HG03378 (cell line): Measurements from ENCODE around the gene PITX2.

ENCODE experiments used
- ATAC-seq: cut with Tn5 transposase; IDR thresholded peaks from one replicate; pipeline ENCODE4 v1.9.1; 2021; ENCODE audit warnings: mild to moderate bottlenecking, moderate library complexity; ENCODE audit not compliant: unreplicated experiment

The PITX2 gene

DNA sequence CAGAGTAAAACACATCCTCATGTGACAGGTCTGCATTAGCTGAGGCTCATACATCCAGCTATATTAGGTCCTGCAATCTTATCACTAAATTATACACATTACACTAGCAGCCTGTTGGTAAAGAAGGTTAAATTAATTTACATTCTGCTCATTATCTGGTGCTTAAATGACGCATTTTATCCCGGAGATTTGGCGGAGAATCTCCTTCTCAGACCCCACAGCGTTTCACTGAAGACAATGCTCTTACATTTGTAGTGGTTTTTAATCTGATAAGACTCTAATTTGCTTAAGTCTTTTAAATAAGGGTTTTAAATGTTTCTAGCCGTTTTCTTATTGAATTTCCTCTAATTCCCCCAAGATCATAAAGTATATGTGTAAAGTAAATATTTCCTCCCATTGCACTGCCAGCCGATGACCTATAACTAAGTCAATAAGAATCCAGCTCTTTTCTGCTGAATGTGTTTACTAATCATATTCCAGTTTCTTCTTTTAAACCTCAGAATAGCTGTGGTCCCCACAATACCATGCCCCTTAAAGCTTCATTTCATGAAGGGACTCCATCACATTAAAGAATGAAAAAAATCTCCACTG is 2.1 kb upstream of the PITX2 start:
- no peak for ATAC-seq

DNA sequence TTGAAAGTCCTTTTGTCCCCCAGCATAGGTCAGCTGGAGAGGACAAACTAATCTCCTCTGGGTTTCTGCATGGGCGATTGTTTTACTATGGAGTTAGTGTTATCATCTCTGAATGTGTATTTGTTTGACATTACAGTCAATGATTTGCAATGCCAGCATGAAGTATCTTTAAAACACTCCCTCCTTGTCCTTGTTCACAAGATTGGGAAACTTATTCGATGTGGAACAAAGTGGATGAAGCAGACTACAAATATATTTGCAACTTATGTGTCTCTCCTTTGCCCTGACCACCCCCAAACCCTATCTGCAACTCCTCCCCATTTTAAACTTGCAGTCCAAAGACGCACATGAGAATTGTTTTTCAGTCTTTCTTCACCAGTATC is 1.5 kb upstream of the PITX2 start:
- no peak for ATAC-seq

DNA sequence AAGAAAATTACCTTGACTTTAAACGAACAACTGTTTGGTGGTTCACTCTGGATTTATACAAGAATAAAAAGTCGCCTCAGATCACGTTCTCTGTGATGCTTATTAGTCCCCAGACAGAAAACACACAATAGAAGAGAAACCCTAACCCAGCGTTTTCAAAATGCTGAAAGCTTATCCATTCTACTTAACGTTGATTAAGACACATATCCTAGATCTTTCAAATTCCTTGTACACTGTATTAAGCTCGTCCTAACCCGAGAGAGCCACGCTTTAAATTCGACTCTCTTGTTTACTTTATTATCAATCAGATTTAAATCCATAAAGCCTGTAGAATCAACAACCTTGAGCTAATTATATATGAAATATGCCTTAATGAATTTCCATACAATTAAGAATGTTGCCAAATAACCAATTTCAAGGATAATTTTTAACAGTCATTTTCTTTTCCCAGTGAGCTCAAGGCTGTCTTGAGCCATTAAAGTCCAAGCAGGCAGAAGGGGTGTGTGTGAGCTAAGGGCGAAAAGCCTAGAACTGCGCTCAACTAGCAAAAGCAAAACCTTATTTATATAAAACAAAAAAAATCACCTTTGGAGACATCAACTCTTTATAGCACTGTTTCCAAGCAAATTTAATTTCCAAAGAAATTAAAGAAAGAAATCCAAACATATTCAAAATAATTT is 981 bp upstream of the PITX2 start:
- no peak for ATAC-seq

DNA sequence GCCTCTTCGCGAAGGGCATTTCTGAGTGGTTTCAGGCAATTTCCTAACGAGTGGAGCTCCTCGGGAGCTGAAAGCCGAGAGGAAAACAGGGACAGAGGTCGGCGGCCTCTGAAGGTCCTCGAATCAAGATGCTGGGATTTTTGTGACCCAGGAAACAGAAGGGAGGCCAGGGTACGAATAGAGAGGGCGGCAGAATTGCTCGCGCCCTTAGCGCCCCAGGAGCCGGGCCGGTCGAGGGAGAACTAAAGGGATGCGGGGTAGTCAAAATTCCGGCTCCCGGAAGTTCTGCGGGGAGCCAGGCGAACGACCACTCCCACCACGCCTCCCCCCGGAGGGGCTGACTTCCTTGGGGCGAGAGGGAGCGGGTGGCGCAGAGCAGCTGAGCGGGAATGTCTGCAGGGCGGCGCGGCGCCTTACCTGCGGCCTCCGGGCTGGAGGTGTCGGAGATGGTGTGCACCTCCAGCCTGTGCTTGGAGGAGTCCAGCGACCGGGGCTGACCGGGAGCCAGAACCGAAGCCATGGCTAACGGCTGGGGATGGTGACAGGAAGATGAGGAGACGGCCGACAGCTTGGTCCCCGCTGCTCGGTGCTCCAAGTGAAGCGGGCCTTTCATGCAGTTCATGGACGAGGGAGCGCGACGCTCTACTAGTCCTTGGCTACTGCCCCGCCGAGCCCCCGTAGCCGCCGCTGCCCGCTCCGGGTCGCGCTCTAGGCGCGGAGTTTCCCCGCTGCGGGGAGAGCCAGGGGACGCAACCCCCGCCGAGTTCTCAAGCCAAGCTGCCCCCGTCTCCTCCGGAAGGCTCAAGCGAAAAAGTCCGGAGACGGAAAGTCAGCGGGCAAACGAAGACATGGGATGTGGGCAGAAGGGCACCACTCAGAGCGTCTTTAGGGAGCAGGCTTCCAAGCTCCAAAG is 782 bp downstream of the PITX2 start:
- no peak for ATAC-seq

DNA sequence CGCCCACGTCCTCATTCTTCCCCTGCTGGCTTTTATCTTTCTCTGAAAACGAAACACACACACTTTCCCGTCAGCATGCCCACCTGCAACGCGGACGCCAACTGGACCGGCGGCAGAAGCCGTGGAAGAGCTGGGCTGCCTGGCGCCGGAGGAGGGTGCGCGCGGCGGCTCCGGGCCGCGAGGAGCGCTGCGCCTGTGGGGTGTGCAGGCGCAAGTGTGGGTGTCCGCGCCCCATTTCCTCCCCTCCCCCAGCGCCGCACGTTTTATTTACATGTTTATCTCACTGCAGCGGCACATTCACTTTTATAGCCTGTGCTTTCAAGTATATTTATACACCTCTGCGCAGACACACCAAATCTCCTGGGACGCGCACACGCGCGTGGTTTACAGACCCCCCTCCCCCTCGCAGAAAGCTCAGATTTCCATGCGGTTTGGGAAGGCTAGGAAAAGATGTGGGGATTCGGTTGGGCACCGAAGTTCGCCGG is 1.5 kb downstream of the PITX2 start:
- ATAC-seq: no peak

DNA sequence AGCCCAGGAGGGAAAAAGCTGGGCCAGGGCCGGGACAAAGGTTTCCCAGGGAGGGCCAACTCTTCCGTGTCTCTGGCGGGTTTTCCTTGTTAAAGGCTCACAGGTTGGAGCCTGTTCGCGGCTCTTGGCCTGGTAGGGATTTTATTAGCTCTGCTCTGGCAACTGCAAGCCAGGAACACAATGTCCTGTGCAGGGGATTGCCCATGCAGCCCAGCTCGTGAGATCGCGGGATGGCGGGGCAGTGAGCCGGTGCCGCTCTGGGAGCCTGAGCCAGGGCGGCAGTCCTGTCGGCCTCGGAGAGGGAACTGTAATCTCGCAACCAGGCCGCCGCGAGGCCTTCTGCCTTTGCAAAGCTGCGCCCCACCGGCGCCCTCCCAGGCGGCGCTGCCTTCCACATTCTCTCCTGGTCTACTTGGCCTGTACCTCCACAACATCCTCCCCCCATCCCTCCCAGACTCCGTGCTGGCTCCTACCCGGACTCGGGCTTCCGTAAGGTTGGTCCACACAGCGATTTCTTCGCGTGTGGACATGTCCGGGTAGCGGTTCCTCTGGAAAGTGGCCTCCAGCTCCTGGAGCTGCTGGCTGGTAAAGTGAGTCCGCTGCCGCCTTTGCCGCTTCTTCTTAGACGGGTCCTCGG is 2.1 kb downstream of the PITX2 start:
- no peak for ATAC-seq

DNA sequence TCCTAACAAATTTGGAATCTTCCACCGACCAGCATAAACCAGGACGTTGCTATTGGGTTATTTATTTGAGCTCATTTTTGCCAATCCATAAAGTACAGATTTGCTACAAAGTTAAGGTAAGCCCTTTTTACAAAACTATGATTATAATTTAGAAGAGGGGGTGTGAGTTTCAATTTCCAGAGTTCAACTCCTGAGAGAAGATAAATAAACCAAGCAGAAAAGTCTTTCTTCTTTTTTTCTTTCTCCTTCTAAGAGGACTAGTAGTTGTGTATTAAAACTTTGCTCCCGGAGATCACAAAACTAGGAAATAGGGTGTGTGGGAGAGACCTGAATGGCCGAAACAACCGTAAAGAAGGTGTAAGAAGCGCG is 2.6 kb downstream of the PITX2 start:
- ATAC-seq: no peak

DNA sequence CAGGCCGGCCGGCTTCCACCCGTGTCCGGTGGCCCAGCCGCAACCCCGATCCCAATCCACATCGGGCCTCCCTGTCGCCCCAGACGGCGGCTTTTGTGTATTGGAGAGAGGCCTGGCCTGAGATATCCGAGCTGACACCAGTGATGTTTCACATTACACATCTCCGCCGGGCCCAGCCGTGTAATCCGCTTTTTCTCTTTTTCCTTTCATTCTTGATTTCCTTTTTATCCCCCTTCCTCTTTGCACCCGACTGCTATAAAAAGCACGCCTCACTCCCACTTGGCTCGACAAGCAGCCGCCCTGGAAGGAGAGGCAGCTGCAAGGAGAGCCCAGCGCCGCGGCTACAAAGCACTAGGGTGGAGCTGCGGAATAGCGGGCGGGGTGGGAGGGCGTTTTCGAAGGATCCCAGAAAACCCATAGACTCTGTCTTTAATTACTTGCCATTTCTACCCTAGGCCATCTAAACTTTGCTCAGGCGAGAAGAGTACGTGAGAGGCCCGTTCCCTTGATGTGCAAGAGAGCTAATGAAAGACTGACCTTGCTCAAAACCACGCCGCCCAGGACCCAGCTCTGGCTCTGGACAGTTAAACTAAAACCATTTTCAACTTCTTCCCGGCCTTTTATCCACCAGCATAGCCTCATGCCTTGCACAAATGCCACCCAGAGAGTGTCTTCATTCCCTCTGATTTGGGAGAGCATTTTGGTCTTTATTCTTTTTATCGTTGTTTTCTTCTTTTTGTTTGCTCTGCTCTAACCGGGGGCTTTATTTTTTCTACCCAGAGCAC is 3.2 kb downstream of the PITX2 start:
- ATAC-seq: no peak

DNA sequence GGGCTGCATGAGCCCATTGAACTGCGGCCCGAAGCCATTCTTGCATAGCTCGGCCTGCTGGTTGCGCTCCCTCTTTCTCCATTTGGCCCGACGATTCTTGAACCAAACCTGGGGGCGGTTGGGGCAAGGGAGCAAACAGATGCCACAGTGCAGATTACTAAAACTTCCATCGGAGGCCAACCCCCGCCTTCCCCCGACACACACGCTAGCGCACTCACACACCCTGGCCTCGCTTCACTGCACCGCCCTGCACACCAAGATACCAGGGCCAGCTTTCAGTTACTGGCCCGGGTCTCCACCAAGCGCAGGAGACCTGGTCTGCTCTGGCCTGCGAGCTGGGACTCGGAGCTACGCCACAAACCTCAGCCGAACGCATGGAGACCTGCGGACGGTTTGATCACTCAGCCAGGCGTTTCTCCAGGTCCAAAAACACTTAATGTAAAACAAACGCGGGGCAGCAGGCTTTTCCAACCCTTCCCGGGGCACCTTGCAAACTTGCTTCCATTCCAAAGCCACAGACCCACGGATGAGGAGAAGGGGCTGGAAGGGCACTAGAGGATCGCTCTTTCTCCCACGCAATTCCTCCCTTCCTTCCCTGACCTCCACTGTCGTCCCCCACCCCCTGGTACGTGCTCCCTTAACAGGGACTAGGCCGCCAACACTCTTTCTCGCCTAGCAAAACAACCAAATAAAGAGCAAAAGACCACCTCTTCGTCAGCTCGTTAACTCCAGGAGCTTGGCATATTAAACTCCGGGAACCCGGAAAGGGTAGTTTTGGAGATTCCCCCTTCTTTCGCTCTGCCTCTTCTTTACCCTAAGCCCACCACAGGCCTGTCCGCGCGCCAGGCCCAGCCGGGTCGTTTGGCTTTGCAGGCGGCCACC is 4.1 kb downstream of the PITX2 start:
- ATAC-seq: no peak

DNA sequence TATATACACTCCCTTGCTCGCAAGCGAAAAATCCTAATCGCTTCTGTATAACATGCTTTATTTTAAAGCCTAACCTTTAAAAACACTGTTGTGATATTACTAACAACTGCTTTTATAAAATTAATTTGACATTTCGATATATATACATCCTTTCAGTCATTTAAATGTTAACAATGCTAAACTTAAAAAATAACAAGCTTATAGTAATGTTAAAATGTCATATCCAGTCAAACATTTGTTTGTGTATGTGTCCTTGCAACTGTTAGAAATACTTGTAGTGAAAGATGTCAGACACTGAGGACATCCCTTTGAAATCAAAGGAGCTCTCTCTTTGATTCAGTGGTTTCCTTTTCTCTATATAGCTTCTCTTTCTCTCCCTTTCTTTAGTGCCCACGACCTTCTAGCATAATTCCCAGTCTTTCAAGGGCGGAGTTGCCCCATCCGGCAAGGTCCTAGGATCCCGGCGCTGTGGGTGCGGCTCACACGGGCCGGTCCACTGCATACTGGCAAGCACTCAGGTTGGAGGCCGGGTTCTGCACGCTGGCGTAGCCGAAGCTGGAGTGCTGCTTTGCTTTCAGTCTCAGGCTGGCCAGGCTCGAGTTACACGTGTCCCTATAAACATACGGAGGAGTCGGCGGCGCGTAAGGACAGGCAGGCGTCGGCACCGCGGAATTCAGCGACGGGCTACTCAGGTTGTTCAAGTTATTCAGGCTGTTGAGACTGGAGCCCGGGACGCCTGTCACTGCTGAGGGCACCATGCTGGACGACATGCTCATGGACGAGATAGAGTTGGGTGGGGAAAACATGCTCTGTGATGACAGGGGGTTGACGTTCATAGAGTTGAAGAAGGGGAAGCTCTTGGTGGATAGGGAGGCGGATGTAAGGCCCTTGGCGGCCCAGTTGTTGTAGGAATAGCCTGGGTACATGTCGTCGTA is 5.0 kb downstream of the PITX2 start:
- ATAC-seq: no peak

DNA sequence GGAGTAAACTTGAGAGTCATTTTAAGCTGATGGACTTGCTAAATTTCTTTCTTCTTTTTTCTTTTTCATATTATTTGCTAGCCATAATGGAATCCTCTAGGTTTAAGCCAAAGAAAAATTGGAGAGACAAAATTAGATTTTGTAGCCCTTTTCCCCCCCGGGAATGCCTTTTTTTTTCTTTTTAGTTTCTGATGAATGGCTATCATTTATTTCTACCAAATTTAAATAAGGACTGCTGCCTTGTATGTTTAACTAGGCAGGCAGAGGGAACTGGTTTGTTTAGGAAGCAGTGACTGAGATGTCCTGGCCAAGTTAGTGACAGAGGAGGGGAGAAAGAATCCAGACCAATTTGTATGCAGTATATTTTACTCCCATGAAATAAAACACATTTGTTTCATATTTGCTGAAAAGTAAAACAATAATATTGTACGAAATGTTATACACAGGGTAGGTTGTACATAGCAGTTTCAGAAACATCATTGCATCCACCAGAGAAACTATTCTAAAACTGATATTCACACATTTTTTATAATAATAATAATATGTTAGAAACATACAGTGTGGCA is 5.7 kb downstream of the PITX2 start:
- ATAC-seq: no peak

DNA sequence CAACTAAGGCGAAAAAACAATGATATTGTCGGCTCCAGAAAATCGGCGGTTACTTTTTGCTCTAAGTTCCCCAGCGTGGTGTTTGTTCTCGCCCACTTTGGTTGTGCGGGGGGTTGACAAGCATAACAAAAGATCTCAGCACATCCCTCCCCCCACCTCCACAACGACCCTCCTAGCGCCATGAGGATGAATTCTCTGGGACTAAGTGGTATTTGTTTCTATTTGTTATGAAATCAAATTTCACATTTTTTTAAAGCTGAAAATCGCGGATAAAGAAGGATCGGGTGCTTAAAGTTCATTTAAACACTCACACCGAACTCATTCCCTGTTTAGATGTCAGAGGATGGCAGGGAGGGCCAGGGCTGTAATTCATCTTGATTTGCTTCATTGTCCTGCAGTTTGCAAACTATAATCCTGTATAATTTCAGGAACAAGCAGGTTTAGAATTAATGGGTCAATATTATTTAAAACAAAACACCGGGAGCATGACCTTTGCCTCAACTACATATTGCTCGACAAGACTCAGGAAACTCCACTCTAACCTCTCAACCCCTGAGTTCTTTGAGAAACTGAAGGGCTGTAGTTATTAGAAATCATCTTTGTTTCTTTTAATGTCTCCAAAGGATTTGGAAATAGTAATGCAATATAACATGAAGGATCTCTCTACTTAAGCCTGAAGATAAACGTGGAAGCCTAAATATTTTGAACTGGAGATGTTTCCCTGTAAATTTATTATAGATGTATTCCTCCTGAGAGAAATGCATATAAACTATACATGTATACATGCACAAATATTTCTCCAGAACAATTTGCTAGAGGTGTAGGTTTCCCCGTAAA is 6.4 kb downstream of the PITX2 start:
- no peak for ATAC-seq

DNA sequence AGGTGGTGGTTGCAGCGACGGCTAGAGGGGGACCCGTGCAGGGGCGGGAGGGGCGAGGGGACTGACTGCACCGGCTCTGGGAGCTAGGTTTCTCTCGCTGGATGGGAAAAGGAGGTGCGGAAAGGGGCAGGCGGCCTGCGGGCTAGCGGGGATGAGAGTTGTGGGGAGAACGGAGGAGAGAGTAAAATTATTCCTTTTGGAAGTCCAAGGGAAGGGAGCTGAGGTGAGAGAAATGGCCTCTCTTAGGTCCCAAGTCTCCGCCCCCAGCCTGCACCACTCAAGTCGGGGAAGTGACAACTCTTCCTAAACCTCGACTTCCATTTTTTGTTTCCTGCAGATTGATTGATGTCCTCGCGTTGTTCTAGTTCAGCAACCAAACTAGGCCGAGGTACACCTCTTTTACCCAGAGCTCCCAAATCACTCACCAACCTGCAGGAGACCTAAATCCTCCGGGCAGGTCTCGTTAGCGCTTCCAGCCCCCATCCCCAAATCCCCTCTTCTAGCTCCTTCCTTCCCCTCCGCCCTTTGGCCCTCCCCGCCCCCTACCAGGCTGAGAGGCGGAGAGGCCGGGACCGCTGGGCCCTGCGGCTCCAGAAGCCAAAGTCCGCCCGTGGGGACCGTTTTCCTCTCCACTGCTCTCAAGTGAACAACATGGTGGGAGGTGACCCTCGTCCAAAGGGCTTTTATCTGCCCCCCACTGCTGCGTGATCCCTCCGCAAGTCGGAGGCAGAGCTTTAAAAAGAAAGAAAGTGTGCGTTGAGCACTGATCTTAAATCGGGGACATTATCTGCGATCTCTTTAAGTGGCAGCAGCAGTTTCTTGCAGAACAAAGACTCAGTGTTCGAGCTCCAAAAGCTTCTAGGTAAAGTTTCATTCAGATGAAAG is 7.3 kb downstream of the PITX2 start:
- ATAC-seq: no peak

DNA sequence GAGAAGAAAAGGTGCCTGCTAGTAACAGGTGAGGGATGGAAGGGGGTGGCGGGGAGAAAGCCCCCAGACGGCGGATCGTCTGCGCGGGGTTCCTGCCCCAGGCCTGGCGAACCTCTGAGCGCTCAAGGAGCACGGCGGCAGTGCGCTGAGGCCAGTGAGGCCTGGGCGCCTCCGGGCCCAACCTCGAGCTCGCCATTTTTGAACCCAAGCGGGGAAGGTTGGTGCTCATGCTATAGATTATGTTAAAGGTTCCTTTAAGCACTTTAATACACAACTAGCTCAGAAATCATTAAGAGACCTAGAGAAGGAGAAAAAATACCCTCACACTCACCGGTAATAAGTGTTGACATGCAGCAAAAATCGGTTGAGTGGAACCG is 7.9 kb downstream of the PITX2 start:
- ATAC-seq: no peak

DNA sequence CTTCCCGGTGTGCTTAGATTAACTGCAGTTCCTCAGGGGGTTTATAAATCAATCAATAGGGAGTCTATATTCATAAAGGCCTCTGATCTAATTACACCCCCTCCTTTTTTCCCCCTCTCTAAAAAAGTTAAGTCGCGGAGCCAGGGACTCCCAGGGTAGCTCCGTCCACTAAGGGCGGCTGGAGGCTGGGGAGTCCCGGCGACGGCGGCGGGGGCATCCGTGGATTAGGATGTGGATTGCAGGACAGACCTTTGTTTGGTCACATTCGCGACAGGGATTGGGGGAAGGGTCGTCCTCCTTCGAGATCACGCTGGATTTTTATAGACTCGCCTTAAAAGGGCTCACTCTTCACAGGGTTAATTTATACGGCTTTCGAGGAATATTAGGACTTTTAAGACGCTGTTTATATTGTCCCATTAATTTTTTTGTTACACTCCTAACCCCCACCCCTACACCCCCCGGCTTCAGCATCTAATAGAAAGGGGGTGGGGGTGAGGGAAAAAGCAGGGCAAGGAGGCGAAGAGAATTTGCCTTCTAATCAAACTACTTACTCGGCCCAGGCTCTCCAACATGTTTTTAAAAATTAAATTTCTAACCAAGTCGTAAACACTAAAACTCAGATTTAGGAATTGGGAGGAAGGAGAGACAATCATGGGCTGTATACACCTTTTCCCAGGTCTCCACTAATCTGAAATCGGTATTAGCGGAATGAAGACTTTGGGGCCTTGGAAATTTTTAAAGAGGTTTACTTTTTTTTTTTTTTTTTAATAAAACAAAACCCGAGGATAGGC is 8.5 kb downstream of the PITX2 start:
- ATAC-seq: no peak

DNA sequence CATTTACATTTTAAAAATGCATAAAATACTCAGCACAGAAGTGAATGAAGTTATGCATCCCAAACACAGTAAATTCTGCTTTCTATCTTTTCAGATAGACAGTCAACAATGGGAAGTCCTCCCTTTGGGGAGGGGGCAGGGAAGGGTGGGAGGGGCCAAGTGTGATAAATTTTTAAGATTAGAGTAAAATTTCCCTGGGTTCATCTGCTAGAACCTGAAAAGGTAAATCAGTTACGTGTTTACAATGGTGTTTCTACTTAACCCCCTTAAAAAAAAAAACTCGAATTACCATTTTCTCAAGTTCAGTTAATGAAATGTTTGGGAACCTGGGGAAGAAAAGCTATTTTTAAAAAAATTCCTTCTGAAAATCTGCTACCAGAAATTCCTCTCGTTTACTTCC is 9.1 kb downstream of the PITX2 start:
- no peak for ATAC-seq
